Spleen (tissue), 11 donors: ENCODE results near the gene PRR29. TPM values are rescaled to one million over a fixed set of nuclear protein-coding genes. Genes with fewer than 3 reads are reported as not detected.
"Not testable (repeated sequence)": the region's sequence is repeated elsewhere in the genome, so short reads cannot be mapped to it uniquely, and the experiment has no call there.

Source experiments
- DNase-seq: peaks from one replicate; pipeline ENCODE4 v3.0.0-alpha.2; 2020
- H3K27ac ChIP-seq, 8 donors: fragments of 200-600 bp; sonication (generic) in 7 of 8; 1 replicate in 4 of 8; 2 replicates in 4 of 8; pipeline versions ENCODE4 v1.5.0 to v1.8.0; 2016 to 2021; ENCODE audit warnings: inconsistent platforms in 4 of 8, mild to moderate bottlenecking in 4 of 8, moderate library complexity in 1 of 8
- H3K27me3 ChIP-seq, 7 donors: fragments of 200-600 bp; sonication (generic) in 6 of 7; replicated peaks in 1 of 7; 1 replicate in 4 of 7; 2 replicates in 3 of 7; pipeline versions ENCODE4 v1.5.0 to v1.8.0; 2016 to 2021; ENCODE audit warnings: inconsistent platforms in 3 of 7, mild to moderate bottlenecking in 1 of 7
- H3K36me3 ChIP-seq, 6 donors: fragments of 200-600 bp; sonication (generic) in 5 of 6; 1 replicate in 4 of 6; 2 replicates in 2 of 6; pipeline versions ENCODE4 v1.5.0 to v1.8.0; 2016 to 2021; ENCODE audit warnings: inconsistent platforms in 2 of 6
- H3K4me1 ChIP-seq, 6 donors: fragments of 200-600 bp; sonication (generic) in 5 of 6; 1 replicate in 3 of 6; 2 replicates in 3 of 6; pipeline versions ENCODE4 v1.5.0 to v1.8.0; 2016 to 2021; ENCODE audit warnings: inconsistent platforms in 3 of 6
- H3K4me3 ChIP-seq, 8 donors: fragments of 200-600 bp; sonication (generic) in 7 of 8; 1 replicate in 4 of 8; 2 replicates in 4 of 8; pipeline versions ENCODE4 v1.5.0 to v1.8.0; 2016 to 2021; ENCODE audit warnings: inconsistent platforms in 4 of 8, mild to moderate bottlenecking in 4 of 8, moderate library complexity in 2 of 8
- H3K9me3 ChIP-seq, 8 donors: fragments of 200-600 bp; sonication (generic) in 7 of 8; 1 replicate in 4 of 8; 2 replicates in 4 of 8; pipeline versions ENCODE4 v1.5.0 to v1.8.0; 2016 to 2021; ENCODE audit warnings: inconsistent platforms in 4 of 8
- POLR2A ChIP-seq, 3 donors: fragments of 450-650 bp; IDR thresholded peaks; one replicate each; pipeline ENCODE4 v1.5.1; 2017; ENCODE audit warnings: antibody characterized with exemption in 3 of 3, mild to moderate bottlenecking in 1 of 3
- POLR2AphosphoS5 ChIP-seq, 3 donors: sonication (generic); formaldehyde crosslinking; IDR thresholded peaks; one replicate each; pipeline ENCODE4 v1.5.1; 2017; ENCODE audit warnings: antibody characterized with exemption in 3 of 3
- whole genome bisulfite sequencing, 5 donors: extraction: QIAGEN DNeasy Blood & Tissue Kit in 3 of 5; methylation state at CpG; one replicate each; pipeline versions ENCODE4 v1.1.5 to v1.1.7; 2013 to 2018; 5-methylcytosine and 5-hydroxymethylcytosine counted together
- intact Hi-C: fragments of 100-400 bp; cut with DNase I; formaldehyde crosslinking; loops from one replicate; pipeline ENCODE4 v1.15.0; 2023; ENCODE audit warnings: low total_unique reads
- polyA plus RNA-seq, 3 donors: library from polyadenylated mRNA; stranded (reverse); fragments of 200-250 nt; gene quantifications; one replicate each; pipeline ENCODE4 v1.2.1, GENCODE V29; 2013
- total RNA-seq, 7 donors: library from RNA; depleted of rRNA in 3 of 7; stranded (reverse); fragments of >200 nt in 3 of 7; fragmentation: NEBNext Ultra II Directional in 4 of 7; extraction: Animal tissue kit (Norgen Biotek cat#: 25700) in 4 of 7; gene quantifications; one replicate each; pipeline versions ENCODE4 v1.1.0 to v1.2.1, GENCODE V29; 2016 to 2021
- TF ChIP-seq, protein P1 (sequence below), 11 experiments: fragments of 200-600 bp in 7 of 11; fragments of 450-650 bp in 4 of 11; sonication (generic) in 4 of 11; IDR thresholded peaks in 8 of 11; conservative IDR thresholded peaks in 3 of 11; 1 replicate in 7 of 11; 2 replicates in 4 of 11; pipeline versions ENCODE4 v1.4.0 to v1.8.0; 2016 to 2021; ENCODE audit warnings: antibody characterized with exemption in 11 of 11, inconsistent platforms in 4 of 11, mild to moderate bottlenecking in 1 of 11
- donor health status: healthy with polysubstance abuse.
- donor health status: DM: no; HTN: no; CAD: no; lungs with moderate emphysema.
- donor health status: DM: no; HTN: no; CAD: no.
- donor health status: Bipolar disorder and iron deficiency.
- donor health status: healthy.
- donor health status: DM: no; HTN: no; CAD: no.
- donor health status: DM: yes; HTN: yes; CAD: no.

The PRR29 gene
- total and polyA plus RNA-seq, 10 donors = 0.65 to 9.1 (median 3.4) TPM

DNA sequence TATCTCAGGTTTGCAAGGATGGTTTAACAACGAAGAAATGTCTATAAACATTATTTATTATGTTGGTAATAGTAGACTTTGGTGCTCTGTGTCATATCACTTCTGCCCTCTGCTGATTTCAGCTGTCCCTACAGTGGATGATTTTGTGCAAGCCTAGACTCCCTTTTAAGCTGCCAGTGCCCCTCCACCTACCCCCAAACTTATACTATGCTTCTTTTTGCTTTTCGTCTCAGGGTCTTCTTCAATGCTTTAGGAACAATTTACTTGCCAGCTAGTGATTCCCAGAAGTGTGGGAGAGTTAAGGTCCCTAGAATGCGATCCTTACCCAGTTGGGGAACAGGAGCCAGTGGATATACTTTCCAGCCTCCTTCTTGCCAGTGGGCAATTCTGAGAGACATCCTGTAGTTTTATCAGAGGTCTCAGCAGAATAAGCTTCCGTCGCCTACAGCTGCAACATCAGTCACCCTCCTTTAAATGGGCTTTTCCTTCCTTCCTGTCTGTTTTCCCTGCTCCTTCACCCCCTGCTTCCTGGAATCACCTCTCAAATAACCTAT is 18.2 kb downstream of the PRR29 start:
- 15 to 26% (median 17%) methylated on average over 5 of the region's 5 CpGs for WGBS, 5 donors
- H3K27ac ChIP-seq = peak overlapping the region; percentile 71 to 98 (median 96)
- intact Hi-C loops = no loop called here

DNA sequence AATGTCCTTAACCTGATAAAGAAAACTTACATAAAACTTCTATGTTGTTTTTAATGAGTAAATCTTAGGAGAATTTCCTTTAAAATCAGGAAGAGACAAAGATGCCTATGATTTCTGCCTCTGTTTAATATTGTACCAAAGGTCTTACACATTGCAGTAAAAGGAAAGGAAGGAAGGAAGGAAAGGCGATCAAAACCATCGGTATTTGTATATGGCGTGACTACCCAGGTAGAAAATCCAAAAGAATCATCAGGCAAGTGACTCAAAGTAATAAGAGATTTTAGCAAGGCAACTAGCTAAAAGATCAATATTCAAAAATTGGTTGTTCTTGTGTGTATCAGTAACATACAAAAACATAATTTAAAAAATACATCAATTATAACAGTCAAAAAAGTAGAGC is 18.8 kb downstream of the PRR29 start:
- Histone ChIP-seq H3K36me3 (peaks cover 0 to 6% (median 0%) of the 10 kb centered on the region in 6 donors), H3K4me3 (peak overlapping the region in 5 of 8 donors; percentile 3 to 77 (median 16)), H3K27ac (peak overlapping the region; percentile 71 to 98 (median 96)), H3K4me1 (peaks cover 41 to 100% (median 80%) of the 10 kb centered on the region in 6 donors), H3K9me3 (no peaks in the 10 kb centered on the region), H3K27me3 (no peaks in the 10 kb centered on the region)
- 15 to 38% (median 23%) methylated on average over 3 of the region's 3 CpGs for WGBS, 5 donors
- TF ChIP-seq, protein P1, sequence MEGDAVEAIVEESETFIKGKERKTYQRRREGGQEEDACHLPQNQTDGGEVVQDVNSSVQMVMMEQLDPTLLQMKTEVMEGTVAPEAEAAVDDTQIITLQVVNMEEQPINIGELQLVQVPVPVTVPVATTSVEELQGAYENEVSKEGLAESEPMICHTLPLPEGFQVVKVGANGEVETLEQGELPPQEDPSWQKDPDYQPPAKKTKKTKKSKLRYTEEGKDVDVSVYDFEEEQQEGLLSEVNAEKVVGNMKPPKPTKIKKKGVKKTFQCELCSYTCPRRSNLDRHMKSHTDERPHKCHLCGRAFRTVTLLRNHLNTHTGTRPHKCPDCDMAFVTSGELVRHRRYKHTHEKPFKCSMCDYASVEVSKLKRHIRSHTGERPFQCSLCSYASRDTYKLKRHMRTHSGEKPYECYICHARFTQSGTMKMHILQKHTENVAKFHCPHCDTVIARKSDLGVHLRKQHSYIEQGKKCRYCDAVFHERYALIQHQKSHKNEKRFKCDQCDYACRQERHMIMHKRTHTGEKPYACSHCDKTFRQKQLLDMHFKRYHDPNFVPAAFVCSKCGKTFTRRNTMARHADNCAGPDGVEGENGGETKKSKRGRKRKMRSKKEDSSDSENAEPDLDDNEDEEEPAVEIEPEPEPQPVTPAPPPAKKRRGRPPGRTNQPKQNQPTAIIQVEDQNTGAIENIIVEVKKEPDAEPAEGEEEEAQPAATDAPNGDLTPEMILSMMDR (IDR thresholded peaks at IDR 0.05 in 8 of 11, conservative IDR thresholded peaks at IDR 0.05 in 3 of 11) = no peak
- TF ChIP-seq POLR2AphosphoS5 (IDR thresholded peaks at IDR 0.05) = no peak
- no peak for TF ChIP-seq POLR2A (IDR thresholded peaks at IDR 0.05)
- no peak for DNase-seq
- intact Hi-C loops = no loop called here

More for the DNA sequence above, 18.2 kb downstream of the PRR29 start:
- peaks cover 35 to 100% (median 77%) of the 10 kb centered on the region in 6 donors for H3K4me1 ChIP-seq
- TF ChIP-seq, protein P1 (IDR thresholded peaks at IDR 0.05 in 8 of 11, conservative IDR thresholded peaks at IDR 0.05 in 3 of 11) = peak in 4 of 11 experiments; percentile 22 to 28 (median 23)
- TF ChIP-seq POLR2AphosphoS5 (IDR thresholded peaks at IDR 0.05) (peak in 1 of 3 donors; percentile 83), POLR2A (IDR thresholded peaks at IDR 0.05) (no peak)
- no peak for DNase-seq
- no peaks in the 10 kb centered on the region for H3K27me3 ChIP-seq
- no peaks in the 10 kb centered on the region for H3K9me3 ChIP-seq
- peak overlapping the region in 6 of 8 donors; percentile 3 to 77 (median 15) for H3K4me3 ChIP-seq
- H3K36me3 ChIP-seq = peaks cover 0 to 13% (median 0%) of the 10 kb centered on the region in 6 donors

DNA sequence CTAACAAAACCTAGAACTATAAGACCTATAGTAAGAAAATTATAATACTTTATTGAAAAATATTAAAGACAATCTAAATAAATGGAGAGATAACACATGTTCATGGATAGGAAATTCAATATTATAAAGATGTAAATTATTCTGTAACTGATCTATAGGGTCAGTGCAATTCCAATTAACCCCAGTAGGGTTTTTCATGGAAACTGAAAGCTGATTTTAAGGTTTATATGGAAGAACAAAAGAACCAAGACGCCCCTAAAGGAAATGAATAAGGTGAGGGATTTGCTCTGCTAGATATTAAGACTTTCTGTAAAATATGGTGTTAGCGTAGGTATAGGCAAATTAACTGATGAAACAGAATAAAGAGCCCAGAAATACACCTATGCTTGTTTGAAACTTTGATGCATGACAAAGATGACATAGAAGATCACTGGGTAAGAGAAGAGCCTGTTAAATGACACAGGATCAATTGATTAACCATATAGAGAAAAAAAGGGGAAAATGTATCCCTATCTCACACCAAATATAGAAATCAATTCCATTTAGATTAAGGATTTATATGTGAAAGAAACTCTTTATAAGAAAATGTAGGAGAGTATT is 19.3 kb downstream of the PRR29 start:
- no peaks in the 10 kb centered on the region for H3K9me3 ChIP-seq
- H3K4me3 ChIP-seq = peak overlapping the region in 7 of 8 donors; percentile 2 to 77 (median 57)
- WGBS, 5 donors = 60 to 70% (median 65%) methylated on average over 2 of the region's 2 CpGs
- TF ChIP-seq, protein P1 (IDR thresholded peaks at IDR 0.05 in 8 of 11, conservative IDR thresholded peaks at IDR 0.05 in 3 of 11) = peak in 8 of 11 experiments; percentile 17 to 48 (median 41)
- no peak for TF ChIP-seq POLR2A (IDR thresholded peaks at IDR 0.05)
- intact Hi-C loops = no loop called here
- H3K36me3 ChIP-seq = peaks cover 0 to under 1% (median 0%) of the 10 kb centered on the region in 6 donors
- H3K27ac ChIP-seq = peak overlapping the region; percentile 71 to 98 (median 96)
- DNase-seq = no peak
- H3K4me1 ChIP-seq = peaks cover 41 to 100% (median 84%) of the 10 kb centered on the region in 6 donors
- no peaks in the 10 kb centered on the region for H3K27me3 ChIP-seq

DNA sequence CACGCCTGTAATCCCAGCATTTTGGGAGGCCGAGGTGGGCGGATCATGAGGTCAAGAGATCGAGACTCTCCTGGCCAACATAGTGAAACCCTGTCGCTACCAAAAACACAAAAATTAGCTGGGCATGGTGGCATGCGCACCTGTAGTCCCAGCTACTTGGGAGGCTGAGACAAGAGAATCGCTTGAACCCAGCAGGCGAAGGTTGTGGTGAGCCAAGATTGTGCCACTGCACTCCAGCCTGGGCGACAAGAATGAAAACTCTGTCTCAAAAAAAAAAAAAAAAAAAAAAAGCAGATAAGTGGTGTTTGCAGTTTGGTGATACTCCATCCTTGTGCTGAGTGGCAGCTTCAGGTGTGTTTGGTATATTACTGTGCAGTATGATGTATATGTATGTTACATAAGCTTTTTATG is 21.4 kb downstream of the PRR29 start:
- Histone ChIP-seq H3K4me1 (peaks cover 42 to 98% (median 79%) of the 10 kb centered on the region in 6 donors), H3K27ac (peak overlapping the region; percentile 93 to 98 (median 96)), H3K4me3 (peak overlapping the region; percentile 46 to 77 (median 59))
- intact Hi-C loops, H3K9me3 ChIP-seq, DNase-seq, H3K27me3 ChIP-seq, H3K36me3 ChIP-seq: not testable (repeated sequence)
- 40 to 52% (median 44%) methylated on average over 9 of the region's 9 CpGs for WGBS, 5 donors
